Stimulated activated naive CD4-positive, alpha-beta T cell (primary cell): Measurements from ENCODE around the gene NPIPB6.

ENCODE experiments used
- DNase-seq, 6 experiments: peaks; one replicate each; lab custom pipeline; 2025; lab: John Stamatoyannopoulos, UW

The NPIPB6 gene

GRCh38 chr16:28324235-28324886 lies 38.9 kb downstream of the NPIPB6 start:
- DNase-seq = no peak

GRCh38 chr16:28321700-28322411 lies 41.5 kb downstream of the NPIPB6 start:
- peak in 5 of 6 experiments; percentile 3 to 17 (median 12) for DNase-seq

- DNase-seq = no peak
Observed at GRCh38 chr16:28320741-28321140, 42.6 kb downstream of the NPIPB6 start.

- no peak for DNase-seq
Observed at GRCh38 chr16:28320023-28320561, 43.2 kb downstream of the NPIPB6 start.

- no peak for DNase-seq
Observed at GRCh38 chr16:28319476-28320022, 43.8 kb downstream of the NPIPB6 start.

- no peak for DNase-seq
Observed at GRCh38 chr16:28318042-28318744, 45.1 kb downstream of the NPIPB6 start.

GRCh38 chr16:28317040-28317880 lies 46.0 kb downstream of the NPIPB6 start:
- DNase-seq = peak in 5 of 6 experiments; percentile 57 to 78 (median 60)

- no peak for DNase-seq
Observed at GRCh38 chr16:28316054-28316453, 47.3 kb downstream of the NPIPB6 start.

- no peak for DNase-seq
Observed at GRCh38 chr16:28313587-28313986, 49.7 kb downstream of the NPIPB6 start.

- DNase-seq = no peak
Observed at GRCh38 chr16:28312327-28312726, 51.0 kb downstream of the NPIPB6 start.

GRCh38 chr16:28311913-28312312 lies 51.4 kb downstream of the NPIPB6 start:
- DNase-seq = no peak

- DNase-seq = no peak
Observed at GRCh38 chr16:28311413-28311812, 51.9 kb downstream of the NPIPB6 start.

- DNase-seq = no peak
Observed at GRCh38 chr16:28310796-28311195, 52.5 kb downstream of the NPIPB6 start.

- peak; percentile 67 to 88 (median 78) for DNase-seq
Observed at GRCh38 chr16:28309811-28310311, 53.4 kb downstream of the NPIPB6 start.

- peak in 2 of 6 experiments; percentile 16 to 44 for DNase-seq
Observed at GRCh38 chr16:28308794-28309584, 54.3 kb downstream of the NPIPB6 start.

- no peak for DNase-seq
Observed at GRCh38 chr16:28307936-28308335, 55.4 kb downstream of the NPIPB6 start.

- peak in 2 of 6 experiments; percentile 6 to 12 for DNase-seq
Observed at GRCh38 chr16:28304214-28304613, 59.1 kb downstream of the NPIPB6 start.

- no peak for DNase-seq
Observed at GRCh38 chr16:28303132-28303531, 60.2 kb downstream of the NPIPB6 start.

- DNase-seq = no peak
Observed at GRCh38 chr16:28301620-28302019, 61.7 kb downstream of the NPIPB6 start.

- DNase-seq = no peak
Observed at GRCh38 chr16:28301154-28301553, 62.2 kb downstream of the NPIPB6 start.
